Neural cell (in vitro differentiated cells): ENCODE results near the gene SPINT3.

Experiments used
- EP300 ChIP-seq: fragments of 450-650 bp; conservative IDR thresholded peaks from 2 replicates; pipeline ENCODE4 v1.6.1; 2014; ENCODE audit warnings: antibody characterized with exemption, mild to moderate bottlenecking, moderate library complexity; ENCODE audit not compliant: poor library complexity, severe bottlenecking
- EZH2 ChIP-seq: fragments of 200-600, 300-800 bp; shearing (Covaris generic), sonication (generic); IDR thresholded peaks from 2 replicates; pipeline ENCODE4 v1.6.1; 2014; ENCODE audit warnings: antibody characterized with exemption, low read length, borderline replicate concordance, mild to moderate bottlenecking; ENCODE audit not compliant: insufficient read depth, poor library complexity, severe bottlenecking
- MXI1 ChIP-seq: fragments of 450-650 bp; conservative IDR thresholded peaks from 2 replicates; pipeline ENCODE4 v1.6.1; 2014; ENCODE audit warnings: antibody characterized with exemption, mild to moderate bottlenecking; ENCODE audit not compliant: poor library complexity, severe bottlenecking
- POLR2AphosphoS5 ChIP-seq: IDR thresholded peaks from 2 replicates; pipeline ENCODE4 v1.6.1; 2012
- RAD21 ChIP-seq: fragments of 450-650 bp; conservative IDR thresholded peaks from 2 replicates; pipeline ENCODE4 v1.6.1; 2014; ENCODE audit warnings: antibody characterized with exemption, mild to moderate bottlenecking, moderate library complexity
- SMC3 ChIP-seq: fragments of 450-650 bp; conservative IDR thresholded peaks from 2 replicates; pipeline ENCODE4 v1.6.1; 2014; ENCODE audit warnings: antibody characterized with exemption, mild to moderate bottlenecking, moderate library complexity; ENCODE audit not compliant: poor library complexity
- TAF1 ChIP-seq: IDR thresholded peaks from 2 replicates; pipeline ENCODE4 v1.6.1; 2012; ENCODE audit warnings: low read depth
- TF ChIP-seq, protein P1 (sequence below): fragments of 450-650 bp; IDR thresholded peaks from 2 replicates; pipeline ENCODE4 v1.5.1; 2014; ENCODE audit warnings: antibody characterized with exemption, mild to moderate bottlenecking, moderate library complexity; ENCODE audit not compliant: poor library complexity, severe bottlenecking
- TF ChIP-seq, protein P2 (sequence below): IDR thresholded peaks from 2 replicates; pipeline ENCODE4 v1.6.1; 2012; ENCODE audit warnings: borderline replicate concordance

- TF ChIP-seq, protein P1, sequence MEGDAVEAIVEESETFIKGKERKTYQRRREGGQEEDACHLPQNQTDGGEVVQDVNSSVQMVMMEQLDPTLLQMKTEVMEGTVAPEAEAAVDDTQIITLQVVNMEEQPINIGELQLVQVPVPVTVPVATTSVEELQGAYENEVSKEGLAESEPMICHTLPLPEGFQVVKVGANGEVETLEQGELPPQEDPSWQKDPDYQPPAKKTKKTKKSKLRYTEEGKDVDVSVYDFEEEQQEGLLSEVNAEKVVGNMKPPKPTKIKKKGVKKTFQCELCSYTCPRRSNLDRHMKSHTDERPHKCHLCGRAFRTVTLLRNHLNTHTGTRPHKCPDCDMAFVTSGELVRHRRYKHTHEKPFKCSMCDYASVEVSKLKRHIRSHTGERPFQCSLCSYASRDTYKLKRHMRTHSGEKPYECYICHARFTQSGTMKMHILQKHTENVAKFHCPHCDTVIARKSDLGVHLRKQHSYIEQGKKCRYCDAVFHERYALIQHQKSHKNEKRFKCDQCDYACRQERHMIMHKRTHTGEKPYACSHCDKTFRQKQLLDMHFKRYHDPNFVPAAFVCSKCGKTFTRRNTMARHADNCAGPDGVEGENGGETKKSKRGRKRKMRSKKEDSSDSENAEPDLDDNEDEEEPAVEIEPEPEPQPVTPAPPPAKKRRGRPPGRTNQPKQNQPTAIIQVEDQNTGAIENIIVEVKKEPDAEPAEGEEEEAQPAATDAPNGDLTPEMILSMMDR = no peak
- TF ChIP-seq EP300 (no peak), EZH2 (no peak), TAF1 (no peak), RAD21 (no peak), SMC3 (no peak), POLR2AphosphoS5 (no peak), MXI1 (no peak)
- TF ChIP-seq, protein P2, sequence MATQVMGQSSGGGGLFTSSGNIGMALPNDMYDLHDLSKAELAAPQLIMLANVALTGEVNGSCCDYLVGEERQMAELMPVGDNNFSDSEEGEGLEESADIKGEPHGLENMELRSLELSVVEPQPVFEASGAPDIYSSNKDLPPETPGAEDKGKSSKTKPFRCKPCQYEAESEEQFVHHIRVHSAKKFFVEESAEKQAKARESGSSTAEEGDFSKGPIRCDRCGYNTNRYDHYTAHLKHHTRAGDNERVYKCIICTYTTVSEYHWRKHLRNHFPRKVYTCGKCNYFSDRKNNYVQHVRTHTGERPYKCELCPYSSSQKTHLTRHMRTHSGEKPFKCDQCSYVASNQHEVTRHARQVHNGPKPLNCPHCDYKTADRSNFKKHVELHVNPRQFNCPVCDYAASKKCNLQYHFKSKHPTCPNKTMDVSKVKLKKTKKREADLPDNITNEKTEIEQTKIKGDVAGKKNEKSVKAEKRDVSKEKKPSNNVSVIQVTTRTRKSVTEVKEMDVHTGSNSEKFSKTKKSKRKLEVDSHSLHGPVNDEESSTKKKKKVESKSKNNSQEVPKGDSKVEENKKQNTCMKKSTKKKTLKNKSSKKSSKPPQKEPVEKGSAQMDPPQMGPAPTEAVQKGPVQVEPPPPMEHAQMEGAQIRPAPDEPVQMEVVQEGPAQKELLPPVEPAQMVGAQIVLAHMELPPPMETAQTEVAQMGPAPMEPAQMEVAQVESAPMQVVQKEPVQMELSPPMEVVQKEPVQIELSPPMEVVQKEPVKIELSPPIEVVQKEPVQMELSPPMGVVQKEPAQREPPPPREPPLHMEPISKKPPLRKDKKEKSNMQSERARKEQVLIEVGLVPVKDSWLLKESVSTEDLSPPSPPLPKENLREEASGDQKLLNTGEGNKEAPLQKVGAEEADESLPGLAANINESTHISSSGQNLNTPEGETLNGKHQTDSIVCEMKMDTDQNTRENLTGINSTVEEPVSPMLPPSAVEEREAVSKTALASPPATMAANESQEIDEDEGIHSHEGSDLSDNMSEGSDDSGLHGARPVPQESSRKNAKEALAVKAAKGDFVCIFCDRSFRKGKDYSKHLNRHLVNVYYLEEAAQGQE = no peak
Measured at GRCh38 chr20:45539382-45539781, 24.0 kb upstream of the SPINT3 start, which contains the start of gene WFDC6.
